B cell (primary cell): ENCODE data around the gene LTBP2. TPM values are rescaled to one million over a fixed set of nuclear protein-coding genes. Genes with fewer than 3 reads are reported as not detected.

Experiments used
- ATAC-seq: fragments of 200-7000 bp; cut with Tn5 transposase; one replicate; pipeline ENCODE4 v1.10.0; 2021; ENCODE audit warnings: low read depth, mild to moderate bottlenecking, moderate number of reproducible peaks, moderate library complexity
- CTCF ChIA-PET: fragments of 350-600 bp; sonication (Branson Sonifier 250); formaldehyde crosslinking; loops from one replicate; lab custom pipeline; 2021; ENCODE audit warnings: antibody characterized with exemption, inconsistent platforms; lab: Charles Lee
- POLR2A ChIA-PET: fragments of 350-600 bp; sonication (Branson Sonifier 250); formaldehyde crosslinking; loops from one replicate; lab custom pipeline; 2021; ENCODE audit warnings: antibody characterized with exemption; lab: Charles Lee
- DNase-seq: peaks from one replicate; pipeline ENCODE4 v3.0.0; 2013
- H2AFZ ChIP-seq: 2 replicates; pipeline ENCODE4 v1.6.1; 2012; ENCODE audit warnings: mild to moderate bottlenecking, low read depth, low read length; ENCODE audit not compliant: insufficient read depth, poor library complexity, severe bottlenecking
- H3K27ac ChIP-seq, 2 donors: 1 replicate in 1 of 2; 2 replicates in 1 of 2; pipeline ENCODE4 v1.5.1; 2012 to 2013; ENCODE audit warnings: low read length in 2 of 2, mild to moderate bottlenecking in 2 of 2, moderate library complexity in 1 of 2
- H3K27me3 ChIP-seq, 4 experiments: fragments of 200-600 bp in 1 of 4; sonication (generic) in 1 of 4; replicated peaks in 1 of 4; 1 replicate in 2 of 4; 2 replicates in 2 of 4; pipeline versions ENCODE4 v1.6.1 to v1.7.0; 2013 to 2016; ENCODE audit warnings: low read length in 3 of 4, mild to moderate bottlenecking in 2 of 4, mixed read lengths in 1 of 4, moderate library complexity in 1 of 4; ENCODE audit not compliant: insufficient read depth in 4 of 4, control insufficient read depth in 3 of 4; ENCODE audit errors: control extremely low read depth in 1 of 4
- H3K36me3 ChIP-seq, 2 experiments: replicated peaks in 1 of 2; 1 replicate in 1 of 2; 2 replicates in 1 of 2; pipeline versions ENCODE4 v1.6.1 to v1.7.1; 2013; ENCODE audit warnings: low read length in 1 of 2; ENCODE audit not compliant: insufficient read depth in 2 of 2, control insufficient read depth in 1 of 2; ENCODE audit errors: control extremely low read depth in 1 of 2, extremely low read depth in 1 of 2
- H3K4me1 ChIP-seq, 2 donors: fragments of 200-600 bp in 1 of 2; sonication (generic) in 1 of 2; 1 replicate in 1 of 2; 2 replicates in 1 of 2; pipeline versions ENCODE4 v1.5.1 to v1.6.1; 2013 to 2017; ENCODE audit warnings: low read length in 2 of 2; ENCODE audit not compliant: control insufficient read depth in 2 of 2, insufficient read depth in 2 of 2
- H3K4me2 ChIP-seq: replicated peaks from 2 replicates; pipeline ENCODE3; 2012; ENCODE audit warnings: mild to moderate bottlenecking, low read depth, low read length; ENCODE audit not compliant: poor library complexity, severe bottlenecking
- H3K4me3 ChIP-seq, 5 experiments: fragments of 200-600 bp in 1 of 5; sonication (generic) in 1 of 5; 1 replicate in 3 of 5; 2 replicates in 2 of 5; pipeline versions ENCODE4 v1.5.1 to v1.7.0; 2011 to 2016; ENCODE audit warnings: low read length in 4 of 5, mild to moderate bottlenecking in 4 of 5, low read depth in 2 of 5, control low read depth in 1 of 5, moderate library complexity in 1 of 5; ENCODE audit not compliant: insufficient read depth in 1 of 5; ENCODE audit errors: control extremely low read depth in 1 of 5, extremely low read depth in 1 of 5
- H3K79me2 ChIP-seq: fragments of 200-600 bp; sonication (generic); one replicate; pipeline ENCODE4 v1.6.0; 2016; ENCODE audit warnings: low read length; ENCODE audit not compliant: control insufficient read depth, insufficient read depth
- H3K9ac ChIP-seq: fragments of 200-600 bp; sonication (generic); 2 replicates; pipeline ENCODE4 v1.6.1; 2017; ENCODE audit warnings: mild to moderate bottlenecking, low read length, moderate library complexity
- H3K9me3 ChIP-seq, 3 donors: one replicate each; pipeline versions ENCODE4 v1.6.1 to v1.7.1; 2013; ENCODE audit warnings: low read length in 2 of 3; ENCODE audit not compliant: control insufficient read depth in 2 of 3, insufficient read depth in 1 of 3; ENCODE audit errors: control extremely low read depth in 1 of 3
- H4K20me1 ChIP-seq: 2 replicates; pipeline ENCODE4 v1.6.0; 2012; ENCODE audit warnings: mild to moderate bottlenecking, low read length; ENCODE audit not compliant: insufficient read depth, control insufficient read depth, poor library complexity, severe bottlenecking
- H3K27ac Mint-ChIP-seq: one replicate; pipeline ENCODE4 v1.8.0; 2021; ENCODE audit warnings: mixed read lengths
- H3K27me3 Mint-ChIP-seq: one replicate; pipeline ENCODE4 v1.8.0; 2021; ENCODE audit warnings: mixed read lengths
- H3K4me1 Mint-ChIP-seq: one replicate; pipeline ENCODE4 v1.8.0; 2021; ENCODE audit warnings: mixed read lengths
- H3K4me3 Mint-ChIP-seq: one replicate; pipeline ENCODE4 v1.8.0; 2021; ENCODE audit warnings: mixed read lengths
- H3K9me3 Mint-ChIP-seq: one replicate; pipeline ENCODE4 v1.8.0; 2022; ENCODE audit warnings: mixed read lengths; ENCODE audit not compliant: insufficient read depth
- EZH2 ChIP-seq: IDR thresholded peaks from 2 replicates; pipeline ENCODE4 v1.6.1; 2012; ENCODE audit warnings: borderline replicate concordance, low read depth, mild to moderate bottlenecking, moderate library complexity, low read length; ENCODE audit not compliant: insufficient read depth, poor library complexity, severe bottlenecking
- WGBS: methylation state at CpG from one replicate; pipeline ENCODE4 v1.1.5; 2013; ENCODE audit warnings: missing lambda C conversion rate; ENCODE audit not compliant: insufficient coverage; 5-methylcytosine and 5-hydroxymethylcytosine counted together
- intact Hi-C: fragments of 100-400 bp; cut with micrococcal nuclease; formaldehyde crosslinking; loops from one replicate; pipeline ENCODE4 v1.10.0; 2022
- polyA plus RNA-seq: library from polyadenylated mRNA; depleted of rRNA; stranded (reverse); fragments of >200 nt; gene quantifications from 2 replicates; pipeline ENCODE4 v1.2.3, GENCODE V29; 2012
- total RNA-seq, 2 donors: library from RNA; stranded (reverse); fragments of 120-200 nt in 1 of 2; gene quantifications; 1 replicate in 1 of 2; 2 replicates in 1 of 2; pipeline versions ENCODE4 v1.2.3 to v1.2.4, GENCODE V29; 2013 to 2022
- TF ChIP-seq, protein P1 (sequence below): fragments of 200-600 bp; IDR thresholded peaks from one replicate; pipeline ENCODE4 v1.8.0; 2022; ENCODE audit warnings: antibody characterized with exemption, mild to moderate bottlenecking

LTBP2 gene
- total and polyA plus RNA-seq, 2 donors (not counting 1 experiment from before 2014, with no cell fraction given), result 0.12 to 0.22 TPM

- Histone ChIP-seq H3K9ac (no peak overlapping the region), H3K4me3 (no peak overlapping the region), H3K4me2 (no peak overlapping the region), H3K27me3 (peaks cover 0 to 4% (median 0%) of the 10 kb centered on the region in 4 experiments), H3K27ac (no peak overlapping the region), H4K20me1 (no peaks in the 10 kb centered on the region), H3K36me3 (no peaks in the 10 kb centered on the region), H2AFZ (no peak overlapping the region), H3K9me3 (no peaks in the 10 kb centered on the region), H3K79me2 (no peaks in the 10 kb centered on the region), H3K4me1 (no peaks in the 10 kb centered on the region)
- ATAC-seq (no peak), DNase-seq (no peak)
- Mint-ChIP-seq H3K4me1 (no peaks in the 10 kb centered on the region), H3K27me3 (peaks cover 6% of the 10 kb centered on the region), H3K27ac (no peak overlapping the region), H3K4me3 (no peak overlapping the region), H3K9me3 (no peaks in the 10 kb centered on the region)
- WGBS, result no CpG with 5 or more reads among the region's 3 CpGs
- intact Hi-C loops, result no loop called here
- ChIA-PET POLR2A (no interaction called here), CTCF (no interaction called here)
- no peak for TF ChIP-seq EZH2
- TF ChIP-seq, protein P1, sequence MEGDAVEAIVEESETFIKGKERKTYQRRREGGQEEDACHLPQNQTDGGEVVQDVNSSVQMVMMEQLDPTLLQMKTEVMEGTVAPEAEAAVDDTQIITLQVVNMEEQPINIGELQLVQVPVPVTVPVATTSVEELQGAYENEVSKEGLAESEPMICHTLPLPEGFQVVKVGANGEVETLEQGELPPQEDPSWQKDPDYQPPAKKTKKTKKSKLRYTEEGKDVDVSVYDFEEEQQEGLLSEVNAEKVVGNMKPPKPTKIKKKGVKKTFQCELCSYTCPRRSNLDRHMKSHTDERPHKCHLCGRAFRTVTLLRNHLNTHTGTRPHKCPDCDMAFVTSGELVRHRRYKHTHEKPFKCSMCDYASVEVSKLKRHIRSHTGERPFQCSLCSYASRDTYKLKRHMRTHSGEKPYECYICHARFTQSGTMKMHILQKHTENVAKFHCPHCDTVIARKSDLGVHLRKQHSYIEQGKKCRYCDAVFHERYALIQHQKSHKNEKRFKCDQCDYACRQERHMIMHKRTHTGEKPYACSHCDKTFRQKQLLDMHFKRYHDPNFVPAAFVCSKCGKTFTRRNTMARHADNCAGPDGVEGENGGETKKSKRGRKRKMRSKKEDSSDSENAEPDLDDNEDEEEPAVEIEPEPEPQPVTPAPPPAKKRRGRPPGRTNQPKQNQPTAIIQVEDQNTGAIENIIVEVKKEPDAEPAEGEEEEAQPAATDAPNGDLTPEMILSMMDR, result no peak
These were observed 48.4 kb downstream of the LTBP2 start for GRCh38 chr14:74563586-74564159.

GRCh38 chr14:74563233-74563585 lies 48.8 kb downstream of the LTBP2 start:
- ChIA-PET POLR2A (no interaction called here), CTCF (interaction anchor here (0.8 to 1.0 kb wide), 2 partner anchors 9 to 46 kb away, joined by 3 read pairs; no protein-coding TSS in a partner anchor)
- no peak overlapping the region for H3K4me3 ChIP-seq
- Mint-ChIP-seq H3K9me3 (no peaks in the 10 kb centered on the region), H3K4me1 (no peaks in the 10 kb centered on the region), H3K27ac (no peak overlapping the region), H3K27me3 (peaks cover 6% of the 10 kb centered on the region), H3K4me3 (no peak overlapping the region)
- H3K27ac ChIP-seq, result no peak overlapping the region
- WGBS, result 88% methylated on average over 3 of the region's 5 CpGs
- no peaks in the 10 kb centered on the region for H3K4me1 ChIP-seq
- H4K20me1 ChIP-seq, result no peaks in the 10 kb centered on the region
- intact Hi-C loops, result no loop called here
- DNase-seq (no peak), ATAC-seq (no peak)
- no peak overlapping the region for H3K4me2 ChIP-seq
- no peak overlapping the region for H2AFZ ChIP-seq
- no peaks in the 10 kb centered on the region for H3K79me2 ChIP-seq
- TF ChIP-seq EZH2, result no peak
- TF ChIP-seq, protein P1, result no peak
- peaks cover 0 to 7% (median 0%) of the 10 kb centered on the region in 4 experiments for H3K27me3 ChIP-seq
- no peaks in the 10 kb centered on the region for H3K36me3 ChIP-seq
- no peaks in the 10 kb centered on the region for H3K9me3 ChIP-seq
- no peak overlapping the region for H3K9ac ChIP-seq
